GM19397 (cell line): ENCODE measurements around the gene FIBP.
"Not testable (repeated sequence)": the region's sequence is repeated elsewhere in the genome, so short reads cannot be mapped to it uniquely, and the experiment has no call there.

ENCODE experiments used
- ATAC-seq: cut with Tn5 transposase; IDR thresholded peaks from one replicate; pipeline ENCODE4 v1.9.1; 2021; ENCODE audit warnings: mild to moderate bottlenecking, moderate library complexity; ENCODE audit not compliant: unreplicated experiment

Gene FIBP

GRCh38 chr11:65849366-65849765 lies 38.9 kb downstream of the FIBP start:
- ATAC-seq: no peak

- not testable (repeated sequence) for ATAC-seq
Measured at GRCh38 chr11:65848693-65849092, 39.6 kb downstream of the FIBP start.

- no peak for ATAC-seq
Measured at GRCh38 chr11:65847746-65848145, 40.5 kb downstream of the FIBP start.

GRCh38 chr11:65844231-65844872 lies 43.9 kb downstream of the FIBP start:
- no peak for ATAC-seq

- ATAC-seq: no peak
Measured at GRCh38 chr11:65843811-65844210, 44.5 kb downstream of the FIBP start.

- ATAC-seq: no peak
Measured at GRCh38 chr11:65842144-65842543, 46.1 kb downstream of the FIBP start.

GRCh38 chr11:65834202-65834601 lies 54.1 kb downstream of the FIBP start:
- ATAC-seq: no peak
